OCI-LY7 (cell line): Measurements from ENCODE around the gene AGR3. TPM values are rescaled to one million over a fixed set of nuclear protein-coding genes. Genes with fewer than 3 reads are reported as not detected.

ENCODE experiments used
- BruUV-seq: library from RNA; stranded (reverse); fragments of 400-500 nt; replicated peaks from 2 replicates; lab custom pipeline; 2021; lab: Mats Ljungman, UMichigan
- CTCF ChIA-PET: fragments of 300-600 bp; sonication (Branson Sonifier 250); formaldehyde crosslinking; loops from one replicate; lab custom pipeline; 2022; ENCODE audit warnings: antibody characterized with exemption; ENCODE audit not compliant: unreplicated experiment; lab: Charles Lee
- POLR2A ChIA-PET: fragments of 300-600 bp; sonication (Branson Sonifier 250); formaldehyde crosslinking; loops from one replicate; lab custom pipeline; 2022; ENCODE audit warnings: antibody characterized with exemption; lab: Charles Lee
- DNase-seq: peaks from one replicate; pipeline ENCODE4 v3.0.0-alpha.2; 2015; ENCODE audit warnings: low spot score
- H2AFZ ChIP-seq: fragments of 200-600 bp; sonication (generic), shearing (Covaris generic); 2 replicates; pipeline ENCODE4 v1.6.1; 2014; ENCODE audit warnings: mild to moderate bottlenecking, antibody characterized with exemption, low read length, moderate library complexity
- H3K27ac ChIP-seq: fragments of 200-600 bp; sonication (generic); 2 replicates; pipeline ENCODE4 v1.5.1; 2014; ENCODE audit warnings: mixed run types, low read depth, mild to moderate bottlenecking, moderate library complexity, low read length, inconsistent platforms; ENCODE audit not compliant: poor library complexity, severe bottlenecking
- H3K36me3 ChIP-seq: fragments of 200-600 bp; sonication (generic); 2 replicates; pipeline ENCODE4 v1.6.1; 2014; ENCODE audit warnings: mild to moderate bottlenecking, antibody characterized with exemption, low read length, moderate library complexity, mixed read lengths; ENCODE audit not compliant: insufficient read depth
- H3K4me1 ChIP-seq: fragments of 200-600 bp; sonication (generic); 2 replicates; pipeline ENCODE4 v1.5.1; 2014; ENCODE audit warnings: mild to moderate bottlenecking, low read length; ENCODE audit not compliant: insufficient read depth, poor library complexity, severe bottlenecking
- H3K4me2 ChIP-seq: fragments of 200-600 bp; sonication (generic); 2 replicates; pipeline ENCODE4 v1.6.1; 2014; ENCODE audit warnings: mild to moderate bottlenecking, low read length
- H3K4me3 ChIP-seq: fragments of 200-600 bp; sonication (generic); 2 replicates; pipeline ENCODE4 v1.5.1; 2014; ENCODE audit warnings: mild to moderate bottlenecking, low read depth, low read length; ENCODE audit not compliant: poor library complexity, severe bottlenecking
- H3K79me2 ChIP-seq: fragments of 200-600 bp; sonication (generic); 2 replicates; pipeline ENCODE4 v1.6.1; 2016; ENCODE audit warnings: low read depth, mild to moderate bottlenecking, low read length, moderate library complexity, mixed read lengths; ENCODE audit not compliant: insufficient read depth
- H3K9me2 ChIP-seq: fragments of 200-600 bp; sonication (generic); 2 replicates; pipeline ENCODE4 v1.6.1; 2016; ENCODE audit warnings: mild to moderate bottlenecking, low read length, mixed read lengths; ENCODE audit not compliant: insufficient read depth
- H3K9me3 ChIP-seq: fragments of 200-600 bp; sonication (generic); 2 replicates; pipeline ENCODE4 v1.6.1; 2014; ENCODE audit warnings: mild to moderate bottlenecking, mixed run types, low read length, mixed read lengths
- H4K20me1 ChIP-seq: fragments of 200-600 bp; sonication (generic); 2 replicates; pipeline ENCODE4 v1.6.1; 2014; ENCODE audit warnings: mild to moderate bottlenecking, antibody characterized with exemption, low read length, moderate library complexity, mixed read lengths; ENCODE audit not compliant: insufficient read depth
- CTCF ChIP-seq: fragments of 200-600 bp; sonication (generic); conservative IDR thresholded peaks from 2 replicates; pipeline ENCODE4 v1.5.1; 2014; ENCODE audit warnings: mild to moderate bottlenecking, antibody characterized with exemption, low read length, moderate library complexity, mixed read lengths
- EZH2phosphoT487 ChIP-seq: fragments of 200-600 bp; sonication (generic); IDR thresholded peaks from 2 replicates; pipeline ENCODE4 v1.6.1; 2018; ENCODE audit warnings: low read depth, borderline replicate concordance, mild to moderate bottlenecking, mixed run types, antibody characterized with exemption, low read length, moderate library complexity, mixed read lengths
- intact Hi-C: fragments of 100-400 bp; cut with micrococcal nuclease; formaldehyde crosslinking; loops from one replicate; pipeline ENCODE4 v1.10.0; 2022; ENCODE audit not compliant: unreplicated experiment
- total RNA-seq, 2 experiments: library from RNA; depleted of rRNA in 1 of 2; stranded (reverse); fragments of >200 nt in 1 of 2; shearing (Covaris generic) in 1 of 2; gene quantifications; 2 replicates each; pipeline ENCODE4 v1.2.3, GENCODE V29; 2014 to 2022

The AGR3 gene
- total RNA-seq, 2 experiments from 2014 or later: not detected

- no peaks in the 10 kb centered on the region for H3K79me2 ChIP-seq
- no peaks in the 10 kb centered on the region for H3K9me2 ChIP-seq
- H3K4me3 ChIP-seq: no peak overlapping the region
- intact Hi-C loops: no loop called here
- CTCF ChIA-PET: no interaction called here
- no peaks in the 10 kb centered on the region for H4K20me1 ChIP-seq
- no peak overlapping the region for H3K4me2 ChIP-seq
- no peak overlapping the region for H2AFZ ChIP-seq
- TF ChIP-seq EZH2phosphoT487 (no peak), CTCF (no peak)
- DNase-seq: no peak
- BruUV-seq: no TSS peak
- no peaks in the 10 kb centered on the region for H3K4me1 ChIP-seq
- H3K27ac ChIP-seq: no peak overlapping the region
- POLR2A ChIA-PET: interaction anchor here (0.7 to 1.3 kb wide), 2 partner anchors 14 to 110 kb away, joined by 4 to 6 read pairs; no protein-coding TSS in a partner anchor
- no peaks in the 10 kb centered on the region for H3K9me3 ChIP-seq
- no peaks in the 10 kb centered on the region for H3K36me3 ChIP-seq
Observed at GRCh38 chr7:16851829-16852228, 30.0 kb downstream of the AGR3 start.

GRCh38 chr7:16850614-16851466, 30.9 kb downstream of the AGR3 start:
- Histone ChIP-seq H3K4me1 (no peaks in the 10 kb centered on the region), H2AFZ (no peak overlapping the region), H3K79me2 (no peaks in the 10 kb centered on the region), H3K4me2 (no peak overlapping the region), H3K27ac (no peak overlapping the region), H3K9me3 (no peaks in the 10 kb centered on the region), H3K4me3 (no peak overlapping the region), H3K36me3 (no peaks in the 10 kb centered on the region), H3K9me2 (no peaks in the 10 kb centered on the region), H4K20me1 (no peaks in the 10 kb centered on the region)
- intact Hi-C loops: no loop called here
- no peak for DNase-seq
- TF ChIP-seq CTCF: no peak
- TF ChIP-seq EZH2phosphoT487: no peak
- ChIA-PET POLR2A (interaction anchor here (0.6 kb wide), 1 partner anchor 86 kb away, joined by 7 read pairs; no protein-coding TSS in a partner anchor), CTCF (no interaction called here)
- BruUV-seq: no TSS peak
